Eye (tissue), 1 donor: Measurements from ENCODE around the gene APOC1.
"Not testable (repeated sequence)": the region's sequence is repeated elsewhere in the genome, so short reads cannot be mapped to it uniquely, and the experiment has no call there.

Experiments used
- DNase-seq: peaks from one replicate; pipeline ENCODE4 v3.0.0-alpha.2; 2015

APOC1 gene

GRCh38 chr19:44914433-44915206, at the start of gene APOC1:
APOC1 (plus strand) TSS chr19:44914608; CDS start chr19:44914892, 284 bp downstream.
- DNase-seq, result peak; percentile 98

- no peak for DNase-seq
Observed at GRCh38 chr19:44865196-44865767, 49.1 kb upstream of the APOC1 start.

- DNase-seq, result no peak
Observed at GRCh38 chr19:44866664-44867063, 47.7 kb upstream of the APOC1 start.

GRCh38 chr19:44867578-44867977, 46.8 kb upstream of the APOC1 start:
- DNase-seq, result no peak

- DNase-seq, result no peak
Observed at GRCh38 chr19:44869733-44870470, 44.5 kb upstream of the APOC1 start.

- DNase-seq, result no peak
Observed at GRCh38 chr19:44871809-44872208, 42.6 kb upstream of the APOC1 start.

GRCh38 chr19:44872661-44873060, 41.7 kb upstream of the APOC1 start:
- DNase-seq, result no peak

- DNase-seq, result no peak
Observed at GRCh38 chr19:44874317-44874716, 40.1 kb upstream of the APOC1 start.

GRCh38 chr19:44875666-44876451, 38.5 kb upstream of the APOC1 start:
- no peak for DNase-seq

GRCh38 chr19:44876930-44877535, 37.4 kb upstream of the APOC1 start:
- no peak for DNase-seq

GRCh38 chr19:44878120-44878865, 36.1 kb upstream of the APOC1 start:
- no peak for DNase-seq

- no peak for DNase-seq
Observed at GRCh38 chr19:44879309-44880065, 34.9 kb upstream of the APOC1 start.

- DNase-seq, result no peak
Observed at GRCh38 chr19:44882063-44882462, 32.3 kb upstream of the APOC1 start.

GRCh38 chr19:44882619-44883397, 31.6 kb upstream of the APOC1 start:
- DNase-seq, result not testable (repeated sequence)

GRCh38 chr19:44883922-44884321, 30.5 kb upstream of the APOC1 start:
- DNase-seq, result no peak

GRCh38 chr19:44884566-44884965, 29.8 kb upstream of the APOC1 start:
- no peak for DNase-seq

- no peak for DNase-seq
Observed at GRCh38 chr19:44886141-44886540, 28.3 kb upstream of the APOC1 start.

- no peak for DNase-seq
Observed at GRCh38 chr19:44887648-44888047, 26.8 kb upstream of the APOC1 start.

- DNase-seq, result not testable (repeated sequence)
Observed at GRCh38 chr19:44888335-44888734, 26.1 kb upstream of the APOC1 start.

- DNase-seq, result no peak
Observed at GRCh38 chr19:44889830-44890365, 24.5 kb upstream of the APOC1 start.
